ENCODE data around the gene KRTAP9-9. TPM values are rescaled to one million over a fixed set of nuclear protein-coding genes. Genes with fewer than 3 reads are reported as not detected.

The KRTAP9-9 gene
- total RNA-seq, 1 donor from 2014 or later: not detected

Other genes starting within 250 kb of the KRTAP9-9 start
- not detected in 2 replicates for gene KRTAP3-1, start 246.3 kb upstream of the KRTAP9-9 start, total RNA-seq
- gene KRTAP1-5, start 228.2 kb upstream of the KRTAP9-9 start, total RNA-seq: not detected in 2 replicates
- gene KRTAP1-4, start 225.2 kb upstream of the KRTAP9-9 start, total RNA-seq: not detected in 2 replicates
- not detected in 2 replicates for gene KRTAP1-3, start 220.5 kb upstream of the KRTAP9-9 start, total RNA-seq
- not detected in 2 replicates for gene KRTAP1-1, start 213.9 kb upstream of the KRTAP9-9 start, total RNA-seq
- gene KRTAP2-1, start 208.1 kb upstream of the KRTAP9-9 start, total RNA-seq: not detected in 2 replicates
- not detected in 2 replicates for gene KRTAP2-2, start 200.2 kb upstream of the KRTAP9-9 start, total RNA-seq
- 3.8 and 7.1 TPM in 2 replicates for gene KRTAP2-3, start 195.3 kb upstream of the KRTAP9-9 start, total RNA-seq
- not detected in 2 replicates for gene KRTAP2-4, start 189.5 kb upstream of the KRTAP9-9 start, total RNA-seq
- gene KRTAP4-7, start 171.2 kb upstream of the KRTAP9-9 start, total RNA-seq: not detected in 2 replicates
- gene KRTAP4-8, start 157.2 kb upstream of the KRTAP9-9 start, total RNA-seq: not detected in 2 replicates
- not detected in 2 replicates for gene KRTAP4-16, start 153.2 kb upstream of the KRTAP9-9 start, total RNA-seq
- gene KRTAP4-9, start 150.0 kb upstream of the KRTAP9-9 start, total RNA-seq: not detected in 2 replicates
- gene KRTAP4-11, start 137.0 kb upstream of the KRTAP9-9 start, total RNA-seq: not detected in 2 replicates
- not detected in 2 replicates for gene KRTAP4-12, start 131.2 kb upstream of the KRTAP9-9 start, total RNA-seq
- not detected in 2 replicates for gene KRTAP4-6, start 114.8 kb upstream of the KRTAP9-9 start, total RNA-seq
- not detected in 2 replicates for gene KRTAP4-5, start 105.6 kb upstream of the KRTAP9-9 start, total RNA-seq
- gene KRTAP4-4, start 94.6 kb upstream of the KRTAP9-9 start, total RNA-seq: not detected in 2 replicates
- gene KRTAP4-3, start 87.2 kb upstream of the KRTAP9-9 start, total RNA-seq: not detected in 2 replicates
- not detected in 2 replicates for gene KRTAP4-2, start 77.2 kb upstream of the KRTAP9-9 start, total RNA-seq
- gene KRTAP4-1, start 70.5 kb upstream of the KRTAP9-9 start, total RNA-seq: not detected in 2 replicates
- gene KRTAP9-1, start 65.5 kb upstream of the KRTAP9-9 start, total RNA-seq: not detected in 2 replicates
- not detected in 2 replicates for gene KRTAP9-2, start 28.7 kb upstream of the KRTAP9-9 start, total RNA-seq
- not detected in 2 replicates for gene KRTAP9-3, start 22.9 kb upstream of the KRTAP9-9 start, total RNA-seq
- gene KRTAP9-8, start 17.4 kb upstream of the KRTAP9-9 start, total RNA-seq: not detected in 2 replicates
- gene KRTAP9-4, start 5.7 kb upstream of the KRTAP9-9 start, total RNA-seq: not detected in 2 replicates
- not detected in 2 replicates for gene KRTAP9-6, start 10.0 kb downstream of the KRTAP9-9 start, total RNA-seq
- not detected in 2 replicates for gene KRTAP9-7, start 20.3 kb downstream of the KRTAP9-9 start, total RNA-seq
- not detected in 2 replicates for gene KRTAP29-1, start 47.5 kb downstream of the KRTAP9-9 start, total RNA-seq
- gene KRTAP16-1, start 53.9 kb downstream of the KRTAP9-9 start, total RNA-seq: not detected in 2 replicates
- gene KRTAP17-1, start 60.3 kb downstream of the KRTAP9-9 start, total RNA-seq: not detected in 2 replicates
- not detected in 2 replicates for gene KRT33A, start 95.4 kb downstream of the KRTAP9-9 start, total RNA-seq
- gene KRT33B, start 114.4 kb downstream of the KRTAP9-9 start, total RNA-seq: not detected in 2 replicates
- gene KRT34, start 126.9 kb downstream of the KRTAP9-9 start, total RNA-seq: not detected in 2 replicates
- not detected in 2 replicates for gene KRT31, start 142.2 kb downstream of the KRTAP9-9 start, total RNA-seq
- gene KRT37, start 169.2 kb downstream of the KRTAP9-9 start, total RNA-seq: not detected in 2 replicates
- not detected in 2 replicates for gene KRT38, start 185.6 kb downstream of the KRTAP9-9 start, total RNA-seq
- gene KRT32, start 212.0 kb downstream of the KRTAP9-9 start, total RNA-seq: not detected in 2 replicates
- not detected in 2 replicates for gene KRT35, start 225.8 kb downstream of the KRTAP9-9 start, total RNA-seq
- gene KRT36, start 234.5 kb downstream of the KRTAP9-9 start, total RNA-seq: not detected in 2 replicates

Measured in astrocyte (in vitro differentiated cells and primary cell).